Neural progenitor cell (in vitro differentiated cells): ENCODE results near the gene TSC22D3.

Experiments used
- EZH2phosphoT487 ChIP-seq: fragments of 200-600 bp; sonication (generic); IDR thresholded peaks from 2 replicates; pipeline ENCODE4 v1.6.1; 2017; ENCODE audit warnings: antibody characterized with exemption
- TF ChIP-seq, protein P1 (sequence below): fragments of 200-600 bp; sonication (generic); IDR thresholded peaks from 2 replicates; pipeline ENCODE4 v1.5.1; 2017; ENCODE audit warnings: antibody characterized with exemption, mild to moderate bottlenecking

DNA sequence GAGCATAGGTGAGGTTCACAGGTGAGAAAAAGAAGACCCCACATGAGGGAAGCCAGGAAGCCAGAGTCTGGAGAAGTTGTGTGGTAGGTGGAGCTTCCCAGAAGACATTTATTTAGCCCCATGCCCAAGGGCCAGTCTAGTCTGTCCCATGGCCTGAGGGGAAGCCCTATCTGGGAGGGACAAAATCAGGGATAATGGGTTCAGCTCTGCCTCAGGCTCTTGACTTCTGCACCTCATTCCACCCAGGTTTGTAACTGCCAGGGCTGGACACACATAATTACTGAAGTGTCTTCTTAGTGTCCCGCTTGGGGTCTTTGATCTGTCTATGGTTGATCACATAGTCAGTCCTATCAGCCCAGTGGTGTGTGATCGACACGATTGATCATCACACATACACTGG lies 36.0 kb downstream of the TSC22D3 start:
- TF ChIP-seq, protein P1, sequence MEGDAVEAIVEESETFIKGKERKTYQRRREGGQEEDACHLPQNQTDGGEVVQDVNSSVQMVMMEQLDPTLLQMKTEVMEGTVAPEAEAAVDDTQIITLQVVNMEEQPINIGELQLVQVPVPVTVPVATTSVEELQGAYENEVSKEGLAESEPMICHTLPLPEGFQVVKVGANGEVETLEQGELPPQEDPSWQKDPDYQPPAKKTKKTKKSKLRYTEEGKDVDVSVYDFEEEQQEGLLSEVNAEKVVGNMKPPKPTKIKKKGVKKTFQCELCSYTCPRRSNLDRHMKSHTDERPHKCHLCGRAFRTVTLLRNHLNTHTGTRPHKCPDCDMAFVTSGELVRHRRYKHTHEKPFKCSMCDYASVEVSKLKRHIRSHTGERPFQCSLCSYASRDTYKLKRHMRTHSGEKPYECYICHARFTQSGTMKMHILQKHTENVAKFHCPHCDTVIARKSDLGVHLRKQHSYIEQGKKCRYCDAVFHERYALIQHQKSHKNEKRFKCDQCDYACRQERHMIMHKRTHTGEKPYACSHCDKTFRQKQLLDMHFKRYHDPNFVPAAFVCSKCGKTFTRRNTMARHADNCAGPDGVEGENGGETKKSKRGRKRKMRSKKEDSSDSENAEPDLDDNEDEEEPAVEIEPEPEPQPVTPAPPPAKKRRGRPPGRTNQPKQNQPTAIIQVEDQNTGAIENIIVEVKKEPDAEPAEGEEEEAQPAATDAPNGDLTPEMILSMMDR, result no peak
- no peak for TF ChIP-seq EZH2phosphoT487
